DND-41 (cell line): ENCODE data around the gene MSI2.

ENCODE experiments used
- ATAC-seq: fragments of 200-7000 bp; cut with Tn5 transposase; 3 replicates; pipeline ENCODE4 v1.9.1; 2021; ENCODE audit warnings: low read depth; ENCODE audit not compliant: insufficient read depth
- DNase-seq: peaks from one replicate; pipeline ENCODE4 v3.0.0-alpha.2; 2020
- H2AFZ ChIP-seq: 2 replicates; pipeline ENCODE4 v1.6.0; 2012; ENCODE audit warnings: low read depth, low read length
- H3K27ac ChIP-seq: 2 replicates; pipeline ENCODE4 v1.5.1; 2012; ENCODE audit warnings: low read length, inconsistent platforms
- H3K27me3 ChIP-seq: fragments of 200-600 bp; sonication (generic); 2 replicates; pipeline ENCODE4 v1.6.0; 2012; ENCODE audit warnings: low read length, mild to moderate bottlenecking, inconsistent platforms; ENCODE audit not compliant: insufficient read depth, poor library complexity
- H3K36me3 ChIP-seq: 2 replicates; pipeline ENCODE4 v1.5.1; 2012; ENCODE audit warnings: low read length, inconsistent platforms; ENCODE audit not compliant: insufficient read depth
- H3K4me1 ChIP-seq: 2 replicates; pipeline ENCODE4 v1.5.1; 2012; ENCODE audit warnings: mild to moderate bottlenecking, low read length; ENCODE audit not compliant: insufficient read depth
- H3K4me2 ChIP-seq: 2 replicates; pipeline ENCODE4 v1.6.0; 2012; ENCODE audit warnings: mild to moderate bottlenecking, moderate library complexity, low read length, inconsistent platforms; ENCODE audit not compliant: insufficient read depth
- H3K4me3 ChIP-seq, 2 experiments: fragments of 200-600 bp in 1 of 2; shearing (Covaris generic) in 1 of 2; 2 replicates each; pipeline ENCODE4 v1.5.1; 2012 to 2016; ENCODE audit warnings: inconsistent platforms in 2 of 2, low read length in 2 of 2, mild to moderate bottlenecking in 2 of 2, low read depth in 1 of 2, moderate library complexity in 1 of 2
- H3K79me2 ChIP-seq: 2 replicates; pipeline ENCODE4 v1.6.0; 2012; ENCODE audit warnings: low read length, inconsistent platforms; ENCODE audit not compliant: insufficient read depth
- H3K9ac ChIP-seq: 2 replicates; pipeline ENCODE4 v1.6.0; 2012; ENCODE audit warnings: low read depth, mild to moderate bottlenecking, inconsistent platforms, low read length, moderate library complexity
- H3K9me3 ChIP-seq: 2 replicates; pipeline ENCODE4 v1.5.1; 2012; ENCODE audit warnings: low read length, moderate library complexity, mild to moderate bottlenecking, inconsistent platforms; ENCODE audit not compliant: insufficient read depth, severe bottlenecking
- H4K20me1 ChIP-seq: 2 replicates; pipeline ENCODE4 v1.6.0; 2012; ENCODE audit warnings: low read length; ENCODE audit not compliant: insufficient read depth
- EZH2 ChIP-seq: IDR thresholded peaks from 3 replicates; pipeline ENCODE4 v1.6.1; 2012; ENCODE audit warnings: borderline replicate concordance, low read depth, mild to moderate bottlenecking, moderate library complexity, low read length, inconsistent platforms; ENCODE audit not compliant: severe bottlenecking
- TF ChIP-seq, protein P1 (sequence below): IDR thresholded peaks from 2 replicates; pipeline ENCODE4 v1.5.1; 2012; ENCODE audit warnings: borderline replicate concordance, low read length, moderate library complexity, mild to moderate bottlenecking; ENCODE audit not compliant: poor library complexity, severe bottlenecking; ENCODE audit errors: extremely low read depth

Gene MSI2

DNA sequence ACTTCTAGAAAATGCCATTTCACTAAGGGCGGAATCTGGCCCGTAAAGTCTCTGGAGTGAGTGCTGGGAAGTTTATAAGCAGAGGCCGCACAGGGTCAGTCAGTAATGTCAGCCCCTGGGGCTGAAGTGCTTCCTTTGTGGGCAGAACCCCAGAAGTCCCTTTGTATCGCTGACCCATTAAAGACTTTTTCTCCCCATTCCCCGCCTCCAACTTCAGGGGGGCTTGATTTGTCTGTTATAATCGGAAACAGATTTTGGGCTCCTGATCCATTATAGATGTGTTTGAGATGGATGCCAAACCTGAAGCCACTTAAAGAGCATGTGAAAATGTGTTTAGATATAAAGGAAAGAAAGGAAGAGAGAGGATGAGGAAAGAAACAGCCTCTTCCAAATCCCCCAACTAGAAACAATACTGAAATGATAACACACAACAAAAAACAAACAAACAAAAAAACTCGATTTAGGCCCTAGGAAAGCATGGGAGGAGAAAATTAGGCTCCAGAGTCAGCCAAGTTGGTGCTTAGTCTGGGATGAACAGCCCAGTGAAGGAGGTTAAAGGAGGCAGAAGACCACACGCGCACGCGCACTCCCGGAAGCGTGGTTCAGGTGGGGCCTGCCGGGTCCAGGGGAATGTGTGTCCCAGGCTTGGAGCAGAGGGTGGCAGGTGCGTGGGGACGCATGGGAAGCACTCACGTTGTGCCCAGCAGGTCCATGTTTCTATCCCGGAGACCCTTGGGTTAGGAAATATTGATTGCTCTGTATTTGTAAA lies 27.1 kb downstream of the MSI2 start:
- Histone ChIP-seq H4K20me1 (peaks cover 81% of the 10 kb centered on the region), H3K79me2 (peaks cover 100% of the 10 kb centered on the region), H3K9me3 (no peaks in the 10 kb centered on the region), H3K36me3 (peaks cover 81% of the 10 kb centered on the region), H3K27ac (peak overlapping the region; percentile 91), H3K9ac (peak overlapping the region; percentile 55), H2AFZ (no peak overlapping the region), H3K27me3 (no peaks in the 10 kb centered on the region), H3K4me3 (peak overlapping the region in 1 of 2 experiments; percentile 50; a peak in 2 of 4 replicates), H3K4me2 (peak overlapping the region; percentile 76), H3K4me1 (peaks cover 100% of the 10 kb centered on the region)
- TF ChIP-seq, protein P1, sequence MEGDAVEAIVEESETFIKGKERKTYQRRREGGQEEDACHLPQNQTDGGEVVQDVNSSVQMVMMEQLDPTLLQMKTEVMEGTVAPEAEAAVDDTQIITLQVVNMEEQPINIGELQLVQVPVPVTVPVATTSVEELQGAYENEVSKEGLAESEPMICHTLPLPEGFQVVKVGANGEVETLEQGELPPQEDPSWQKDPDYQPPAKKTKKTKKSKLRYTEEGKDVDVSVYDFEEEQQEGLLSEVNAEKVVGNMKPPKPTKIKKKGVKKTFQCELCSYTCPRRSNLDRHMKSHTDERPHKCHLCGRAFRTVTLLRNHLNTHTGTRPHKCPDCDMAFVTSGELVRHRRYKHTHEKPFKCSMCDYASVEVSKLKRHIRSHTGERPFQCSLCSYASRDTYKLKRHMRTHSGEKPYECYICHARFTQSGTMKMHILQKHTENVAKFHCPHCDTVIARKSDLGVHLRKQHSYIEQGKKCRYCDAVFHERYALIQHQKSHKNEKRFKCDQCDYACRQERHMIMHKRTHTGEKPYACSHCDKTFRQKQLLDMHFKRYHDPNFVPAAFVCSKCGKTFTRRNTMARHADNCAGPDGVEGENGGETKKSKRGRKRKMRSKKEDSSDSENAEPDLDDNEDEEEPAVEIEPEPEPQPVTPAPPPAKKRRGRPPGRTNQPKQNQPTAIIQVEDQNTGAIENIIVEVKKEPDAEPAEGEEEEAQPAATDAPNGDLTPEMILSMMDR = no peak
- no peak for TF ChIP-seq EZH2
- peak; percentile 39 for DNase-seq
- no peak for ATAC-seq

DNA sequence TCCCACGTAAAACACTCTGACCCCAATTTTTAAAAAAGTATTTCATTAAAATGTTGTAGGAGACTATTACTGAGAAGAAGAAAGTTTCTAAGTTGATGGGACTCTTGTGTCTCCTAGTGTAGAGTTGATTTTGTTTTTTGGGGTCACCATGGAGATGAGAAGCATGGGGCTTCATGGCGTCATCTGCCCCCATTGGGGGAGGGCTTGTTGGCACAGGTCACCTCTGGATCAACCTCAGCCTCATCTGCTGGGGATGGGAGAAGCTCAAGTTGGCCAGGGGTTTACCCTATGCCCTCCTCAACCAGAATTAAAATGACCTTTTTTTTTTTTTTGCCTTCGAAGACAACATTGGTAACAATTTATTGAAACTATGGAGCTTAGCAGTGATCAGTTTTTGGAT lies 28.3 kb downstream of the MSI2 start:
- Histone ChIP-seq H3K4me3 (peak overlapping the region in 1 of 2 experiments; percentile 50; a peak in 2 of 4 replicates), H3K36me3 (peaks cover 81% of the 10 kb centered on the region), H3K79me2 (peaks cover 100% of the 10 kb centered on the region), H2AFZ (no peak overlapping the region), H3K9me3 (no peaks in the 10 kb centered on the region), H3K27me3 (no peaks in the 10 kb centered on the region), H3K9ac (peak overlapping the region; percentile 55), H4K20me1 (peaks cover 81% of the 10 kb centered on the region), H3K27ac (peak overlapping the region; percentile 91), H3K4me2 (peak overlapping the region; percentile 76), H3K4me1 (peaks cover 98% of the 10 kb centered on the region)
- ATAC-seq (peak; percentile 25), DNase-seq (peak; percentile 53)
- TF ChIP-seq, protein P1 = no peak
- TF ChIP-seq EZH2 = no peak

DNA sequence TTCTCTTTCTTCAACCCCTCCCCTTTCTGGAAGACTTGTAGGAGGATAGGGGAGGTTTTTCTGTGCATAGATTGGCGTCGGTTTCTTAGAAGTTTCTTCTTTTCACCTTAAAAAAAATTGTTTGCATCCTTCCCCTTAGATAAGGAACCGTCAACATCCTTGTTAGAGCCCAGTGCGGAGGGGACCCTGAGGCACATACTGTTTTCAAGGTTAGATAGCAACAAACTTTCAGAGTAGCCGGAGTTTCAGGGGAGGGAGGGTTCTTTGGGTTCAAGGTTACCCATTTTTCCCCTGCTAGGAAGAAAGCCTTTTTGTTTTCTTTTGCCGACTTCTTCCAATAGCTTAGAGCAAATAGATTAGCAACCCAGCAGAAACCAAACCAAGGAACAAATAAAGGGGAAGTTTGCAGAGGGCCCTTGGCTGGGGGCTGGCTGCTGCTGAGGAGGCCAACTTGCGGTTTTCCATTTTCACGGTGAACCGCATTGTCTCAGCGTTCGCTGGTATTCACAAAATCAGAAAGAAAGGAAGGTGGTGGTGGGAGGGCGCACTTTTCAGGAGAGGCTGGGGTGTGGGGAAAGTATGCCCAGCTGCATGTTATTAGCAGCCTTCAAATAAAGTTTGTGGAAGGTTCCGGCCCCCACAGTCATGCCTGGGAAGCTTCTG lies 28.8 kb downstream of the MSI2 start:
- Histone ChIP-seq H3K9me3 (no peaks in the 10 kb centered on the region), H3K4me1 (peaks cover 97% of the 10 kb centered on the region), H3K27me3 (no peaks in the 10 kb centered on the region), H3K36me3 (peaks cover 81% of the 10 kb centered on the region), H3K4me2 (peak overlapping the region; percentile 76), H3K9ac (peak overlapping the region; percentile 55), H3K27ac (peak overlapping the region; percentile 91), H2AFZ (no peak overlapping the region), H4K20me1 (peaks cover 81% of the 10 kb centered on the region), H3K79me2 (peaks cover 100% of the 10 kb centered on the region), H3K4me3 (peak overlapping the region in 1 of 2 experiments; percentile 50; a peak in 2 of 4 replicates)
- ATAC-seq = peak; percentile 81
- DNase-seq = peak; percentile 90
- TF ChIP-seq EZH2 = no peak
- TF ChIP-seq, protein P1 = peak; percentile 39
